Endodermal cell (in vitro differentiated cells): ENCODE data around the gene CPLX4. TPM values are rescaled to one million over a fixed set of nuclear protein-coding genes. Genes with fewer than 3 reads are reported as not detected.

Source experiments
- DNase-seq: peaks from one replicate; pipeline ENCODE4 v3.0.0-alpha.2; 2017
- H3K27ac ChIP-seq: 2 replicates; pipeline ENCODE4 v1.5.1; 2013; ENCODE audit warnings: mild to moderate bottlenecking, low read depth, low read length, moderate library complexity
- H3K27me3 ChIP-seq: 2 replicates; pipeline ENCODE4 v1.6.1; 2013; ENCODE audit warnings: mild to moderate bottlenecking, low read length, moderate library complexity; ENCODE audit not compliant: insufficient read depth, control insufficient read depth, poor library complexity, severe bottlenecking
- H3K36me3 ChIP-seq: 2 replicates; pipeline ENCODE4 v1.7.0; 2013; ENCODE audit warnings: mild to moderate bottlenecking, low read length, moderate library complexity; ENCODE audit not compliant: control insufficient read depth, insufficient read depth
- H3K4me1 ChIP-seq: one replicate; pipeline ENCODE4 v1.7.0; 2013; ENCODE audit warnings: low read length; ENCODE audit not compliant: control insufficient read depth, insufficient read depth
- H3K4me3 ChIP-seq: 2 replicates; pipeline ENCODE4 v1.5.1; 2013; ENCODE audit warnings: mild to moderate bottlenecking, low read length, moderate library complexity
- H3K9ac ChIP-seq: 2 replicates; pipeline ENCODE4 v1.6.1; 2013; ENCODE audit warnings: mild to moderate bottlenecking, low read length, moderate library complexity; ENCODE audit not compliant: poor library complexity, severe bottlenecking; ENCODE audit errors: extremely low read depth
- H3K9me3 ChIP-seq: 2 replicates; pipeline ENCODE4 v1.6.1; 2013; ENCODE audit warnings: mild to moderate bottlenecking, low read length, moderate library complexity; ENCODE audit not compliant: control insufficient read depth
- H3K27ac Mint-ChIP-seq: 2 replicates; pipeline ENCODE4 v1.8.0; 2020; ENCODE audit warnings: mixed read lengths
- H3K27me3 Mint-ChIP-seq: 2 replicates; pipeline ENCODE4 v1.8.0; 2021; ENCODE audit warnings: mild to moderate bottlenecking, mixed read lengths; ENCODE audit not compliant: insufficient read depth
- H3K36me3 Mint-ChIP-seq: 2 replicates; pipeline ENCODE4 v1.8.0; 2020; ENCODE audit warnings: low read depth, mixed read lengths
- H3K4me1 Mint-ChIP-seq: 2 replicates; pipeline ENCODE4 v1.8.0; 2020; ENCODE audit warnings: mixed read lengths
- H3K4me3 Mint-ChIP-seq: 2 replicates; pipeline ENCODE4 v1.8.0; 2020; ENCODE audit warnings: mild to moderate bottlenecking, moderate library complexity, mixed read lengths
- H3K9me3 Mint-ChIP-seq: 2 replicates; pipeline ENCODE4 v1.8.0; 2020; ENCODE audit warnings: mild to moderate bottlenecking, mixed read lengths
- WGBS, 2 experiments: methylation state at CpG; one replicate each; pipeline versions ENCODE4 v1.1.5 to v1.1.7; 2013; ENCODE audit warnings: missing lambda C conversion rate in 2 of 2, mixed read lengths in 1 of 2; ENCODE audit not compliant: insufficient coverage in 1 of 2, insufficient read length in 1 of 2; 5-methylcytosine and 5-hydroxymethylcytosine counted together
- total RNA-seq, 2 donors: library from RNA; stranded (reverse); fragmentation: NEBNext Ultra II Directional in 1 of 2; extraction: Animal tissue kit (Norgen Biotek cat#: 25700) in 1 of 2; gene quantifications; 2 replicates in 1 of 2; 3 replicates in 1 of 2; pipeline ENCODE4 v1.2.1, GENCODE V29; 2021
- TF ChIP-seq, protein P1 (sequence below): fragments of 200-600 bp; sonication (generic); conservative IDR thresholded peaks from 2 replicates; pipeline ENCODE4 v1.5.0; 2021; ENCODE audit warnings: antibody characterized with exemption, mild to moderate bottlenecking

Gene CPLX4
- total RNA-seq, 2 donors from 2014 or later, result not detected

- Mint-ChIP-seq H3K27me3 (no peaks in the 10 kb centered on the region), H3K4me3 (no peak overlapping the region), H3K4me1 (no peaks in the 10 kb centered on the region), H3K9me3 (no peaks in the 10 kb centered on the region), H3K27ac (no peak overlapping the region), H3K36me3 (peaks cover 46% of the 10 kb centered on the region)
- H3K4me1 ChIP-seq, result no peaks in the 10 kb centered on the region
- no peaks in the 10 kb centered on the region for H3K9me3 ChIP-seq
- no peaks in the 10 kb centered on the region for H3K27me3 ChIP-seq
- H3K36me3 ChIP-seq, result peaks cover 76% of the 10 kb centered on the region
- H3K9ac ChIP-seq, result no peak overlapping the region
- TF ChIP-seq, protein P1, sequence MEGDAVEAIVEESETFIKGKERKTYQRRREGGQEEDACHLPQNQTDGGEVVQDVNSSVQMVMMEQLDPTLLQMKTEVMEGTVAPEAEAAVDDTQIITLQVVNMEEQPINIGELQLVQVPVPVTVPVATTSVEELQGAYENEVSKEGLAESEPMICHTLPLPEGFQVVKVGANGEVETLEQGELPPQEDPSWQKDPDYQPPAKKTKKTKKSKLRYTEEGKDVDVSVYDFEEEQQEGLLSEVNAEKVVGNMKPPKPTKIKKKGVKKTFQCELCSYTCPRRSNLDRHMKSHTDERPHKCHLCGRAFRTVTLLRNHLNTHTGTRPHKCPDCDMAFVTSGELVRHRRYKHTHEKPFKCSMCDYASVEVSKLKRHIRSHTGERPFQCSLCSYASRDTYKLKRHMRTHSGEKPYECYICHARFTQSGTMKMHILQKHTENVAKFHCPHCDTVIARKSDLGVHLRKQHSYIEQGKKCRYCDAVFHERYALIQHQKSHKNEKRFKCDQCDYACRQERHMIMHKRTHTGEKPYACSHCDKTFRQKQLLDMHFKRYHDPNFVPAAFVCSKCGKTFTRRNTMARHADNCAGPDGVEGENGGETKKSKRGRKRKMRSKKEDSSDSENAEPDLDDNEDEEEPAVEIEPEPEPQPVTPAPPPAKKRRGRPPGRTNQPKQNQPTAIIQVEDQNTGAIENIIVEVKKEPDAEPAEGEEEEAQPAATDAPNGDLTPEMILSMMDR, result no peak
- no peak overlapping the region for H3K4me3 ChIP-seq
- no peak for DNase-seq
- no peak overlapping the region for H3K27ac ChIP-seq
- WGBS, 2 experiments, result 100% methylated on average over 1 to 2 of the region's 2 CpGs
These were observed 10.2 kb upstream of the CPLX4 start for GRCh38 chr18:59328683-59329082.

- peaks cover 49% of the 10 kb centered on the region for H3K36me3 ChIP-seq
- H3K4me3 ChIP-seq, result no peak overlapping the region
- no peaks in the 10 kb centered on the region for H3K4me1 ChIP-seq
- TF ChIP-seq, protein P1, result no peak
- Mint-ChIP-seq H3K27ac (no peak overlapping the region), H3K36me3 (peaks cover 30% of the 10 kb centered on the region), H3K4me1 (no peaks in the 10 kb centered on the region), H3K9me3 (no peaks in the 10 kb centered on the region), H3K27me3 (no peaks in the 10 kb centered on the region), H3K4me3 (no peak overlapping the region)
- H3K9me3 ChIP-seq, result no peaks in the 10 kb centered on the region
- H3K27me3 ChIP-seq, result no peaks in the 10 kb centered on the region
- H3K27ac ChIP-seq, result no peak overlapping the region
- no peak for DNase-seq
- H3K9ac ChIP-seq, result no peak overlapping the region
- WGBS, 2 experiments, result 82 to 94% methylated on average over 1 of the region's 1 CpG
These were observed 7.5 kb upstream of the CPLX4 start for GRCh38 chr18:59325965-59326364.

DNA sequence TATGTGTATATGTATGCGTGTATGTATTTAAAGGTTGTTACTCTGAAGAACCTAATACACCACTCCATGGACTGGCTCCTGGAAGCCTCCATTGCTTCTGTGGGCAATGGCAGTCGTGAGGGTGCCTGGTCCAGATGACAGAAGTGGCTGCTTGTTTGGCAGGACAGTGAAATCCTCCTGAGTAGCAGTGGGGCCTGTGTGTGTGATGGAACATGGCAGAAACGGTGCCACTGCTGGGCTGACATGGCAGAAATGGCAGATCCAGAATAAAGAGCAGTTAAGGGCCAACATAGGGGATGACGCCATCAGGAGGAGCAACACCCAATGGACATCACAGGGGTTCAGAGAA lies 6.1 kb upstream of the CPLX4 start:
- TF ChIP-seq, protein P1, result no peak
- 87 to 92% methylated on average over 3 to 4 of the region's 4 CpGs for WGBS, 2 experiments

More for the DNA sequence above, 6.1 kb upstream of the CPLX4 start:
- Mint-ChIP-seq H3K9me3 (no peaks in the 10 kb centered on the region), H3K27me3 (peaks cover 1% of the 10 kb centered on the region), H3K36me3 (peaks cover 28% of the 10 kb centered on the region), H3K4me3 (no peak overlapping the region), H3K4me1 (no peaks in the 10 kb centered on the region), H3K27ac (no peak overlapping the region)
- Histone ChIP-seq H3K4me3 (no peak overlapping the region), H3K9me3 (no peaks in the 10 kb centered on the region), H3K27me3 (no peaks in the 10 kb centered on the region), H3K9ac (no peak overlapping the region), H3K36me3 (peaks cover 38% of the 10 kb centered on the region), H3K4me1 (no peaks in the 10 kb centered on the region), H3K27ac (no peak overlapping the region)
- no peak for DNase-seq
